ENCODE results near the gene FZD2.

DNA sequence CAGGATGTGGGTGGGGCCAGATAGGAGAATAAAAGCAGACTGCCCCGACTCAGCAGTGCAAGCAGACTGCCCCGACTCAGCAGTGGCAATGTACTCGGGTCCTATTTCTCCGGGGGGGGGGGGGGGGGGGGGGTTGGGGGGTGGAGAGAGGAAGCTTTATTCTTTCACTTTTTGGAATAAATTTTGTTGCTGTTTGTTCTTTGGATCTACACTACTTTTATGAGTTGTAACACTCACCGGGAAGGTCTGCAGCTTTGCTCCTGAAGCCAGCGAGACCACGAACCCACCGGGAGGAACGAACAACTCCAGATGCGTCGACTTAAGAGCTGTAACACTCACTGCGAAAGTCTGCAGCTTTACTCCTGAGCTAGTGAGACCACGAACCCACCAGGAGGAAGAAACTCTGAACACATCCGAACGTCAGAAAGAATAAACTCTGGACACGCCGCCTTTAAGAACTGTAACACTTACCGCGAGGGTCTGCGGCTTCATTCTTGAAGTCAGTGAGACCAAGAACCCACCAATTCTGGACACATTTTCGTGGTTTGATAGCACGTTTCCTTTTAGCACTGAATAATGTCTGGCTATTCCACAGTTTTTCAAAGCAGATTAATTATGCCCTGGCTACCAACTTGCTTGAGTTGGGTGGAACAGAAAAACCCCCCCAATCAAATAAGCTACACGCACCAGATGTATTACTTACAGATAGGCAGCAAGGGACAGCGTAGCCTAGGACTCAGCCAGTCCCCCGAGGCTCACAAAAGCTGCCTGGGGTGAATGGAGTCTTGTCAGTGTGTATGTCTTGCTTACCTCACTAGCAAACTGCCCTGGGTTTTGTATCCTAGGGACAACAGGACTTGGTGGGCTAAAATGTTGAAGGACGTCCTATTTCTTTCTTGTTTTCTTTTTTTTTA is 11.9 kb downstream of the FZD2 start:
- TF ChIP-seq NR2C2 (CRISPR knock-in tag; IDR thresholded peaks at IDR 0.05; ENCODE audit: borderline replicate concordance) (no peak), NBN (conservative IDR thresholded peaks at IDR 0.05) (no peak), POLR2A (IDR thresholded peaks at IDR 0.05; ENCODE audit: insufficient read depth in 1 of 2, low read depth in 2 of 2, low read length in 2 of 2) (no peak), BHLHE40 (IDR thresholded peaks at IDR 0.05; ENCODE audit: low read length) (no peak), ZNF3 (CRISPR knock-in tag; IDR thresholded peaks at IDR 0.05) (no peak), ZKSCAN8 (CRISPR knock-in tag; IDR thresholded peaks at IDR 0.05; ENCODE audit: borderline replicate concordance) (no peak)
- TF ChIP-seq, protein P1, sequence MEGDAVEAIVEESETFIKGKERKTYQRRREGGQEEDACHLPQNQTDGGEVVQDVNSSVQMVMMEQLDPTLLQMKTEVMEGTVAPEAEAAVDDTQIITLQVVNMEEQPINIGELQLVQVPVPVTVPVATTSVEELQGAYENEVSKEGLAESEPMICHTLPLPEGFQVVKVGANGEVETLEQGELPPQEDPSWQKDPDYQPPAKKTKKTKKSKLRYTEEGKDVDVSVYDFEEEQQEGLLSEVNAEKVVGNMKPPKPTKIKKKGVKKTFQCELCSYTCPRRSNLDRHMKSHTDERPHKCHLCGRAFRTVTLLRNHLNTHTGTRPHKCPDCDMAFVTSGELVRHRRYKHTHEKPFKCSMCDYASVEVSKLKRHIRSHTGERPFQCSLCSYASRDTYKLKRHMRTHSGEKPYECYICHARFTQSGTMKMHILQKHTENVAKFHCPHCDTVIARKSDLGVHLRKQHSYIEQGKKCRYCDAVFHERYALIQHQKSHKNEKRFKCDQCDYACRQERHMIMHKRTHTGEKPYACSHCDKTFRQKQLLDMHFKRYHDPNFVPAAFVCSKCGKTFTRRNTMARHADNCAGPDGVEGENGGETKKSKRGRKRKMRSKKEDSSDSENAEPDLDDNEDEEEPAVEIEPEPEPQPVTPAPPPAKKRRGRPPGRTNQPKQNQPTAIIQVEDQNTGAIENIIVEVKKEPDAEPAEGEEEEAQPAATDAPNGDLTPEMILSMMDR (CRISPR knock-in tag; IDR thresholded peaks at IDR 0.05), result no peak
